Mesendoderm (in vitro differentiated cells): ENCODE results near the gene KCNQ1.

ENCODE experiments used
- DNase-seq: peaks from one replicate; pipeline ENCODE4 v3.0.0; 2013
- H2AK5ac ChIP-seq: 2 replicates; pipeline ENCODE4 v1.6.1; 2013; ENCODE audit warnings: low read length, inconsistent platforms
- H2BK120ac ChIP-seq: 2 replicates; pipeline ENCODE4 v1.6.1; 2013; ENCODE audit warnings: low read depth, mild to moderate bottlenecking, low read length, moderate library complexity, mixed read lengths
- H2BK15ac ChIP-seq: replicated peaks from 2 replicates; pipeline ENCODE4 v1.6.1; 2013; ENCODE audit warnings: low read depth, mild to moderate bottlenecking, moderate library complexity
- H2BK5ac ChIP-seq: 2 replicates; pipeline ENCODE4 v1.6.1; 2013; ENCODE audit warnings: low read length, inconsistent platforms
- H3K18ac ChIP-seq: 2 replicates; pipeline ENCODE4 v1.6.1; 2013; ENCODE audit warnings: mild to moderate bottlenecking, low read length, mixed read lengths
- H3K23ac ChIP-seq: one replicate; pipeline ENCODE4 v1.6.1; 2013; ENCODE audit warnings: low read length
- H3K27ac ChIP-seq: 2 replicates; pipeline ENCODE4 v1.5.1; 2013; ENCODE audit warnings: low read depth, mild to moderate bottlenecking, inconsistent platforms, low read length, moderate library complexity
- H3K27me3 ChIP-seq: 2 replicates; pipeline ENCODE4 v1.6.1; 2013; ENCODE audit warnings: low read length, control low read depth, mild to moderate bottlenecking, inconsistent platforms; ENCODE audit not compliant: insufficient read depth, poor library complexity
- H3K36me3 ChIP-seq: 2 replicates; pipeline ENCODE4 v1.6.1; 2013; ENCODE audit warnings: low read length, inconsistent platforms; ENCODE audit not compliant: control insufficient read depth, insufficient read depth
- H3K4ac ChIP-seq: one replicate; pipeline ENCODE4 v1.6.1; 2013; ENCODE audit warnings: low read depth, mild to moderate bottlenecking, low read length, moderate library complexity
- H3K4me1 ChIP-seq: 2 replicates; pipeline ENCODE4 v1.6.1; 2013; ENCODE audit warnings: low read depth, low read length, inconsistent platforms; ENCODE audit not compliant: control insufficient read depth
- H3K4me2 ChIP-seq: 2 replicates; pipeline ENCODE4 v1.6.1; 2013; ENCODE audit warnings: low read length
- H3K4me3 ChIP-seq: 2 replicates; pipeline ENCODE4 v1.5.1; 2013; ENCODE audit warnings: mild to moderate bottlenecking, low read length
- H3K56ac ChIP-seq: one replicate; pipeline ENCODE4 v1.6.1; 2013; ENCODE audit warnings: low read length
- H3K79me1 ChIP-seq: 2 replicates; pipeline ENCODE4 v1.6.1; 2013; ENCODE audit warnings: low read length, inconsistent platforms
- H3K79me2 ChIP-seq: 2 replicates; pipeline ENCODE4 v1.6.1; 2013; ENCODE audit warnings: mild to moderate bottlenecking, low read length; ENCODE audit not compliant: control insufficient read depth, insufficient read depth
- H3K9ac ChIP-seq: 2 replicates; pipeline ENCODE4 v1.6.1; 2013; ENCODE audit warnings: low read length, inconsistent platforms
- H4K5ac ChIP-seq: one replicate; pipeline ENCODE4 v1.6.1; 2013; ENCODE audit warnings: low read length
- H4K8ac ChIP-seq: one replicate; pipeline ENCODE4 v1.6.1; 2013; ENCODE audit warnings: low read depth, mild to moderate bottlenecking, control low read depth, low read length, moderate library complexity
- WGBS: extraction: QIAGEN DNeasy Blood & Tissue Kit; methylation state at CpG from one replicate; pipeline ENCODE4 v1.1.7; 2013; ENCODE audit warnings: low lambda C conversion rate, missing lambda C conversion rate; ENCODE audit not compliant: insufficient coverage; ENCODE audit errors: extremely low coverage; 5-methylcytosine and 5-hydroxymethylcytosine counted together

The KCNQ1 gene

GRCh38 chr11:2463766-2464277, 19.0 kb downstream of the KCNQ1 start:
- no peak overlapping the region for H2BK120ac ChIP-seq
- no peaks in the 10 kb centered on the region for H3K36me3 ChIP-seq
- no peak overlapping the region for H3K9ac ChIP-seq
- H3K4me2 ChIP-seq, result no peak overlapping the region
- no peak overlapping the region for H3K4ac ChIP-seq
- no peak overlapping the region for H2BK15ac ChIP-seq
- H3K18ac ChIP-seq, result no peak overlapping the region
- no peak overlapping the region for H3K23ac ChIP-seq
- no peaks in the 10 kb centered on the region for H3K79me2 ChIP-seq
- H4K5ac ChIP-seq, result no peak overlapping the region
- DNase-seq, result no peak
- H3K56ac ChIP-seq, result no peak overlapping the region
- no peak overlapping the region for H2AK5ac ChIP-seq
- no peak overlapping the region for H4K8ac ChIP-seq
- no peak overlapping the region for H3K4me3 ChIP-seq
- H3K27ac ChIP-seq, result no peak overlapping the region
- H3K4me1 ChIP-seq, result no peaks in the 10 kb centered on the region
- H3K27me3 ChIP-seq, result no peaks in the 10 kb centered on the region
- no peaks in the 10 kb centered on the region for H3K79me1 ChIP-seq
- WGBS, result no CpG with 5 or more reads among the region's 26 CpGs
- no peak overlapping the region for H2BK5ac ChIP-seq

GRCh38 chr11:2464451-2465165, 19.8 kb downstream of the KCNQ1 start:
- no peak overlapping the region for H3K4ac ChIP-seq
- no peak overlapping the region for H2BK15ac ChIP-seq
- no peak for DNase-seq

GRCh38 chr11:2465202-2466068, 20.6 kb downstream of the KCNQ1 start:
- no peak overlapping the region for H3K4me3 ChIP-seq
- H3K23ac ChIP-seq, result no peak overlapping the region
- H4K8ac ChIP-seq, result no peak overlapping the region
- no peak overlapping the region for H2BK5ac ChIP-seq
- no peak overlapping the region for H3K9ac ChIP-seq
- no peaks in the 10 kb centered on the region for H3K79me1 ChIP-seq
- no peak overlapping the region for H3K27ac ChIP-seq
- H2BK120ac ChIP-seq, result no peak overlapping the region
- no peaks in the 10 kb centered on the region for H3K27me3 ChIP-seq
- no CpG with 5 or more reads among the region's 20 CpGs for WGBS
- no peaks in the 10 kb centered on the region for H3K36me3 ChIP-seq
- no peak overlapping the region for H3K4me2 ChIP-seq
- no peak overlapping the region for H3K4ac ChIP-seq
- no peak overlapping the region for H2AK5ac ChIP-seq
- no peak overlapping the region for H3K56ac ChIP-seq
- DNase-seq, result no peak
- no peak overlapping the region for H3K18ac ChIP-seq
- H2BK15ac ChIP-seq, result no peak overlapping the region
- no peak overlapping the region for H4K5ac ChIP-seq
- H3K79me2 ChIP-seq, result no peaks in the 10 kb centered on the region
- H3K4me1 ChIP-seq, result no peaks in the 10 kb centered on the region

More at GRCh38 chr11:2464451-2465165, 19.8 kb downstream of the KCNQ1 start:
- H4K8ac ChIP-seq, result no peak overlapping the region
- H3K23ac ChIP-seq, result no peak overlapping the region
- H2BK5ac ChIP-seq, result no peak overlapping the region
- no peak overlapping the region for H3K27ac ChIP-seq
- H3K9ac ChIP-seq, result no peak overlapping the region
- H3K4me1 ChIP-seq, result no peaks in the 10 kb centered on the region
- H3K79me1 ChIP-seq, result no peaks in the 10 kb centered on the region
- no CpG with 5 or more reads among the region's 13 CpGs for WGBS
- no peak overlapping the region for H3K4me3 ChIP-seq
- H4K5ac ChIP-seq, result no peak overlapping the region
- no peak overlapping the region for H3K4me2 ChIP-seq
- H3K79me2 ChIP-seq, result no peaks in the 10 kb centered on the region
- H2AK5ac ChIP-seq, result no peak overlapping the region
- no peaks in the 10 kb centered on the region for H3K36me3 ChIP-seq
- no peak overlapping the region for H3K18ac ChIP-seq
- no peak overlapping the region for H3K56ac ChIP-seq
- no peaks in the 10 kb centered on the region for H3K27me3 ChIP-seq
- H2BK120ac ChIP-seq, result no peak overlapping the region

- Histone ChIP-seq H3K56ac (no peak overlapping the region), H2BK120ac (no peak overlapping the region), H3K27me3 (no peaks in the 10 kb centered on the region), H3K18ac (no peak overlapping the region), H3K9ac (no peak overlapping the region), H4K5ac (no peak overlapping the region), H3K4me2 (no peak overlapping the region), H3K79me2 (no peaks in the 10 kb centered on the region), H2AK5ac (no peak overlapping the region), H3K27ac (no peak overlapping the region), H3K4ac (no peak overlapping the region), H3K23ac (no peak overlapping the region), H4K8ac (no peak overlapping the region), H2BK15ac (no peak overlapping the region), H3K4me1 (no peaks in the 10 kb centered on the region), H3K4me3 (no peak overlapping the region), H2BK5ac (no peak overlapping the region), H3K36me3 (no peaks in the 10 kb centered on the region), H3K79me1 (no peaks in the 10 kb centered on the region)
- no peak for DNase-seq
- no CpG with 5 or more reads among the region's 9 CpGs for WGBS
Observed at GRCh38 chr11:2466069-2466801, 21.4 kb downstream of the KCNQ1 start.

GRCh38 chr11:2466869-2467694, 22.3 kb downstream of the KCNQ1 start:
- Histone ChIP-seq H3K56ac (no peak overlapping the region), H3K4me1 (no peaks in the 10 kb centered on the region), H3K23ac (no peak overlapping the region), H2BK5ac (no peak overlapping the region), H3K4me2 (no peak overlapping the region), H4K5ac (no peak overlapping the region), H3K27me3 (no peaks in the 10 kb centered on the region), H3K27ac (no peak overlapping the region), H3K36me3 (no peaks in the 10 kb centered on the region), H3K9ac (no peak overlapping the region), H3K79me1 (no peaks in the 10 kb centered on the region), H3K18ac (no peak overlapping the region), H3K79me2 (no peaks in the 10 kb centered on the region), H3K4me3 (no peak overlapping the region), H2BK120ac (no peak overlapping the region), H4K8ac (no peak overlapping the region), H2AK5ac (no peak overlapping the region), H3K4ac (no peak overlapping the region), H2BK15ac (no peak overlapping the region)
- no CpG with 5 or more reads among the region's 16 CpGs for WGBS
- no peak for DNase-seq
